ENCODE measurements around the gene SLC15A5. TPM values are rescaled to one million over a fixed set of nuclear protein-coding genes. Genes with fewer than 3 reads are reported as not detected.

The SLC15A5 gene
- polyA plus RNA-seq, 3 donors from 2014 or later: not detected

- Mint-ChIP-seq H3K27ac (no peak overlapping the region), H3K4me1 (no peaks in the 10 kb centered on the region), H3K9me3 (peaks cover 6 to 34% (median 10%) of the 10 kb centered on the region in 6 donors), H3K36me3 (no peaks in the 10 kb centered on the region), H3K4me3 (no peak overlapping the region), H3K27me3 (ENCODE audit: low read depth in 3 of 3) (peaks cover 0 to 2% (median 0%) of the 10 kb centered on the region in 3 donors)
- no peak for DNase-seq
These were observed 32.3 kb downstream of the SLC15A5 start for GRCh38 chr12:16245209-16245608.

- Mint-ChIP-seq H3K4me3 (no peak overlapping the region), H3K4me1 (no peaks in the 10 kb centered on the region), H3K27me3 (ENCODE audit: low read depth in 3 of 3) (peaks cover 0 to 2% (median 0%) of the 10 kb centered on the region in 3 donors), H3K9me3 (peaks cover 6 to 38% (median 10%) of the 10 kb centered on the region in 6 donors), H3K27ac (no peak overlapping the region), H3K36me3 (no peaks in the 10 kb centered on the region)
- no peak for DNase-seq
These were observed 33.7 kb downstream of the SLC15A5 start for GRCh38 chr12:16243487-16244412.

GRCh38 chr12:16241346-16241745, 36.1 kb downstream of the SLC15A5 start:
- Mint-ChIP-seq H3K27me3 (ENCODE audit: low read depth in 3 of 3) (peaks cover 0 to 2% (median 0%) of the 10 kb centered on the region in 3 donors), H3K4me1 (no peaks in the 10 kb centered on the region), H3K4me3 (no peak overlapping the region), H3K36me3 (no peaks in the 10 kb centered on the region), H3K27ac (no peak overlapping the region), H3K9me3 (peaks cover 2 to 35% (median 7%) of the 10 kb centered on the region in 6 donors)
- DNase-seq: no peak

GRCh38 chr12:16238661-16239060, 38.8 kb downstream of the SLC15A5 start:
- Mint-ChIP-seq H3K27me3 (ENCODE audit: low read depth in 3 of 3) (no peaks in the 10 kb centered on the region), H3K9me3 (peaks cover 0 to 16% (median 7%) of the 10 kb centered on the region in 6 donors), H3K4me1 (no peaks in the 10 kb centered on the region), H3K36me3 (no peaks in the 10 kb centered on the region), H3K4me3 (no peak overlapping the region), H3K27ac (no peak overlapping the region)
- no peak for DNase-seq

- Mint-ChIP-seq H3K4me1 (no peaks in the 10 kb centered on the region), H3K9me3 (peaks cover 0 to 18% (median 5%) of the 10 kb centered on the region in 6 donors), H3K27ac (no peak overlapping the region), H3K4me3 (no peak overlapping the region), H3K36me3 (no peaks in the 10 kb centered on the region), H3K27me3 (ENCODE audit: low read depth in 3 of 3) (no peaks in the 10 kb centered on the region)
- no peak for DNase-seq
These were observed 47.8 kb downstream of the SLC15A5 start for GRCh38 chr12:16229676-16230075.

GRCh38 chr12:16228067-16228466, 49.4 kb downstream of the SLC15A5 start:
- peaks cover 0 to 18% (median 7%) of the 10 kb centered on the region in 6 donors for H3K9me3 Mint-ChIP-seq
- H3K4me3 Mint-ChIP-seq: no peak overlapping the region
- H3K27ac Mint-ChIP-seq: no peak overlapping the region
- H3K4me1 Mint-ChIP-seq: no peaks in the 10 kb centered on the region
- no peak for DNase-seq
- no peaks in the 10 kb centered on the region for H3K27me3 Mint-ChIP-seq (ENCODE audit: low read depth in 3 of 3)
- H3K36me3 Mint-ChIP-seq: no peaks in the 10 kb centered on the region

- Mint-ChIP-seq H3K4me1 (no peaks in the 10 kb centered on the region), H3K27ac (no peak overlapping the region), H3K27me3 (ENCODE audit: low read depth in 3 of 3) (peaks cover 0 to 1% (median 0%) of the 10 kb centered on the region in 3 donors), H3K9me3 (peaks cover 2 to 12% (median 5%) of the 10 kb centered on the region in 6 donors), H3K4me3 (no peak overlapping the region), H3K36me3 (no peaks in the 10 kb centered on the region)
- no peak for DNase-seq
These were observed 51.8 kb downstream of the SLC15A5 start for GRCh38 chr12:16225692-16226091.

- Mint-ChIP-seq H3K4me3 (no peak overlapping the region), H3K27ac (no peak overlapping the region), H3K27me3 (ENCODE audit: low read depth in 3 of 3) (peaks cover 0 to 1% (median 0%) of the 10 kb centered on the region in 3 donors), H3K36me3 (no peaks in the 10 kb centered on the region), H3K4me1 (no peaks in the 10 kb centered on the region), H3K9me3 (peaks cover 4 to 18% (median 7%) of the 10 kb centered on the region in 6 donors)
- no peak for DNase-seq
These were observed 53.3 kb downstream of the SLC15A5 start for GRCh38 chr12:16224196-16224595.

- H3K27ac Mint-ChIP-seq: no peak overlapping the region
- no peaks in the 10 kb centered on the region for H3K4me1 Mint-ChIP-seq
- H3K27me3 Mint-ChIP-seq (ENCODE audit: low read depth in 3 of 3): peaks cover 0 to 1% (median 0%) of the 10 kb centered on the region in 3 donors
These were observed 55.7 kb downstream of the SLC15A5 start for GRCh38 chr12:16221776-16222175.

GRCh38 chr12:16220120-16220519, 57.4 kb downstream of the SLC15A5 start:
- Mint-ChIP-seq H3K4me1 (no peaks in the 10 kb centered on the region), H3K27ac (no peak overlapping the region), H3K36me3 (no peaks in the 10 kb centered on the region), H3K4me3 (no peak overlapping the region), H3K9me3 (peaks cover 0 to 11% (median 7%) of the 10 kb centered on the region in 6 donors), H3K27me3 (ENCODE audit: low read depth in 3 of 3) (peaks cover 0 to 1% (median 0%) of the 10 kb centered on the region in 3 donors)
- DNase-seq: no peak

More at GRCh38 chr12:16221776-16222175, 55.7 kb downstream of the SLC15A5 start:
- Mint-ChIP-seq H3K4me3 (no peak overlapping the region), H3K9me3 (peaks cover 5 to 18% (median 7%) of the 10 kb centered on the region in 6 donors), H3K36me3 (no peaks in the 10 kb centered on the region)
- no peak for DNase-seq

- Mint-ChIP-seq H3K36me3 (no peaks in the 10 kb centered on the region), H3K4me3 (no peak overlapping the region), H3K9me3 (peaks cover 0 to 9% (median 7%) of the 10 kb centered on the region in 6 donors), H3K4me1 (no peaks in the 10 kb centered on the region), H3K27me3 (ENCODE audit: low read depth in 3 of 3) (peaks cover 0 to 1% (median 0%) of the 10 kb centered on the region in 3 donors), H3K27ac (no peak overlapping the region)
- DNase-seq: no peak
These were observed 58.3 kb downstream of the SLC15A5 start for GRCh38 chr12:16218934-16219751.

GRCh38 chr12:16218234-16218633, 59.3 kb downstream of the SLC15A5 start:
- H3K27ac Mint-ChIP-seq: no peak overlapping the region
- H3K4me3 Mint-ChIP-seq: no peak overlapping the region
- peaks cover 0 to 8% (median 6%) of the 10 kb centered on the region in 6 donors for H3K9me3 Mint-ChIP-seq
- H3K27me3 Mint-ChIP-seq (ENCODE audit: low read depth in 3 of 3): peaks cover 0 to 1% (median 0%) of the 10 kb centered on the region in 3 donors
- no peaks in the 10 kb centered on the region for H3K36me3 Mint-ChIP-seq
- no peaks in the 10 kb centered on the region for H3K4me1 Mint-ChIP-seq
- no peak for DNase-seq

GRCh38 chr12:16211731-16212130, 65.8 kb downstream of the SLC15A5 start:
- H3K27ac Mint-ChIP-seq: no peak overlapping the region
- no peak overlapping the region for H3K4me3 Mint-ChIP-seq
- H3K27me3 Mint-ChIP-seq (ENCODE audit: low read depth in 3 of 3): no peaks in the 10 kb centered on the region
- no peaks in the 10 kb centered on the region for H3K4me1 Mint-ChIP-seq
- no peak for DNase-seq
- H3K36me3 Mint-ChIP-seq: no peaks in the 10 kb centered on the region
- peaks cover 0 to 8% (median under 1%) of the 10 kb centered on the region in 6 donors for H3K9me3 Mint-ChIP-seq

GRCh38 chr12:16198884-16199283, 78.6 kb downstream of the SLC15A5 start:
- no peaks in the 10 kb centered on the region for H3K36me3 Mint-ChIP-seq
- no peaks in the 10 kb centered on the region for H3K27me3 Mint-ChIP-seq (ENCODE audit: low read depth in 3 of 3)
- no peak overlapping the region for H3K27ac Mint-ChIP-seq
- peaks cover 1 to 24% (median 13%) of the 10 kb centered on the region in 6 donors for H3K9me3 Mint-ChIP-seq
- H3K4me1 Mint-ChIP-seq: no peaks in the 10 kb centered on the region
- no peak overlapping the region for H3K4me3 Mint-ChIP-seq
- no peak for DNase-seq

Data from immature natural killer cell (primary cell).